HepG2 (cell line): ENCODE results near the gene HNRNPUL2. TPM values are rescaled to one million over a fixed set of nuclear protein-coding genes. Genes with fewer than 3 reads are reported as not detected.

Experiments used
- AKNA ChIP-seq: sonication (generic); formaldehyde crosslinking; IDR thresholded peaks from 2 replicates; pipeline ENCODE4 v1.4.0; 2020; ENCODE audit warnings: missing genetic modification reagents, borderline replicate concordance
- ARID4A ChIP-seq: sonication (generic); formaldehyde crosslinking; IDR thresholded peaks from 2 replicates; pipeline ENCODE4 v1.5.0; 2020; ENCODE audit warnings: mild to moderate bottlenecking, missing genetic modification reagents, borderline replicate concordance
- CERS6 ChIP-seq: sonication (generic); formaldehyde crosslinking; IDR thresholded peaks from 2 replicates; pipeline ENCODE4 v1.5.0; 2020; ENCODE audit warnings: missing genetic modification reagents
- ELF4 ChIP-seq: sonication (generic); formaldehyde crosslinking; IDR thresholded peaks from 2 replicates; pipeline ENCODE4 v1.5.0; 2020; ENCODE audit warnings: missing genetic modification reagents, mild to moderate bottlenecking, moderate library complexity, borderline replicate concordance
- ISX ChIP-seq: sonication (generic); formaldehyde crosslinking; conservative IDR thresholded peaks from 2 replicates; pipeline ENCODE4 v1.5.0; 2020; ENCODE audit warnings: missing genetic modification reagents
- KLF15 ChIP-seq: sonication (generic); formaldehyde crosslinking; IDR thresholded peaks from 2 replicates; pipeline ENCODE4 v1.8.1; 2023; ENCODE audit warnings: borderline replicate concordance, mild to moderate bottlenecking, inconsistent platforms, missing genetic modification reagents, mixed read lengths
- RXRA ChIP-seq: sonication (generic); formaldehyde crosslinking; IDR thresholded peaks from 2 replicates; pipeline ENCODE4 v1.5.1; 2020; ENCODE audit warnings: missing genetic modification reagents
- SIN3A ChIP-seq: IDR thresholded peaks from 2 replicates; pipeline ENCODE4 v1.6.1; 2011; ENCODE audit warnings: low read depth, mild to moderate bottlenecking, control low read depth, low read length, borderline replicate concordance
- ZBTB10 ChIP-seq: sonication (generic); formaldehyde crosslinking; IDR thresholded peaks from 2 replicates; pipeline ENCODE4 v1.4.0; 2020; ENCODE audit warnings: missing genetic modification reagents, borderline replicate concordance
- ZKSCAN5 ChIP-seq: sonication (generic); formaldehyde crosslinking; IDR thresholded peaks from 2 replicates; pipeline ENCODE4 v1.5.1; 2020; ENCODE audit warnings: mild to moderate bottlenecking, missing genetic modification reagents
- ZNF296 ChIP-seq: sonication (generic); formaldehyde crosslinking; conservative IDR thresholded peaks from 2 replicates; pipeline ENCODE4 v1.5.0; 2020; ENCODE audit warnings: mild to moderate bottlenecking, missing genetic modification reagents
- ZNF431 ChIP-seq: sonication (generic); formaldehyde crosslinking; IDR thresholded peaks from 2 replicates; pipeline ENCODE4 v1.9.0; 2022; ENCODE audit warnings: missing genetic modification reagents, low read depth, mild to moderate bottlenecking, borderline replicate concordance
- ZNF790 ChIP-seq: sonication (generic); formaldehyde crosslinking; IDR thresholded peaks from 2 replicates; pipeline ENCODE4 v1.8.0; 2022; ENCODE audit warnings: missing genetic modification reagents, mild to moderate bottlenecking, borderline replicate concordance
- ZNF883 ChIP-seq: sonication (generic); formaldehyde crosslinking; IDR thresholded peaks from 2 replicates; pipeline ENCODE4 v1.5.1; 2020; ENCODE audit warnings: mild to moderate bottlenecking, missing genetic modification reagents; ENCODE audit errors: not compliant biosample characterization
- polyA plus RNA-seq, 8 experiments: library from polyadenylated mRNA; depleted of rRNA in 3 of 8; stranded (reverse) in 7 of 8; unstranded in 1 of 8; fragments of >200 nt; fragmentation: Illumina TruSeq in 4 of 8; extraction: Trizol in 4 of 8; gene quantifications; 2 replicates each; pipeline versions ENCODE4 v1.2.1 to v1.2.3, GENCODE V29; 2011 to 2016; ENCODE audit warnings: low read depth in 4 of 8, missing spikeins in 1 of 8, mixed read lengths in 1 of 8; ENCODE audit not compliant: insufficient read depth in 1 of 8
- total RNA-seq, 5 experiments: library from RNA; depleted of rRNA; stranded (reverse); fragments of >200 nt; fragmentation: Illumina TruSeq; extraction: Trizol; gene quantifications; 2 replicates each; pipeline ENCODE4 v1.2.3, GENCODE V29; 2016; ENCODE audit warnings: low read depth in 1 of 5

The HNRNPUL2 gene
- total and polyA plus RNA-seq, 2 of the 13 experiments (the other 11 are each of a cell fraction or from before 2014, with no cell fraction given): 8.4 to 9.6 TPM

GRCh38 chr11:62753736-62754603 lies 26.7 kb upstream of the HNRNPUL2 start, which contains the start of gene ZBTB3 (continued):
- TF ChIP-seq ZBTB10 (CRISPR knock-in tag) (no peak), ZNF296 (CRISPR knock-in tag) (no peak), ZKSCAN5 (CRISPR knock-in tag) (no peak), ELF4 (CRISPR knock-in tag) (peak; percentile 82; the same call in 1 of the 2 replicates), ZNF431 (no peak), ISX (CRISPR knock-in tag) (no peak), ARID4A (CRISPR knock-in tag) (peak; percentile 89), CERS6 (CRISPR knock-in tag) (no peak), SIN3A (peak; percentile 45; the same call in 1 of the 2 replicates), AKNA (CRISPR knock-in tag) (no peak), ZNF790 (no peak), RXRA (CRISPR knock-in tag) (no peak; the same call in 1 of the 2 replicates), ZNF883 (peak; percentile 53), KLF15 (CRISPR knock-in tag) (no peak)
